CD4-positive, alpha-beta T cell treated with Interleukin-6 at 100 ng/mL for 8 hours (primary cell): Measurements from ENCODE around the gene KIAA1549.
"Not testable (repeated sequence)": the region's sequence is repeated elsewhere in the genome, so short reads cannot be mapped to it uniquely, and the experiment has no call there.

ENCODE experiments used
- DNase-seq: peaks from one replicate; pipeline ENCODE4 v3.0.0-alpha.2; 2020; ENCODE audit warnings: mixed read lengths, low spot score

The KIAA1549 gene

DNA sequence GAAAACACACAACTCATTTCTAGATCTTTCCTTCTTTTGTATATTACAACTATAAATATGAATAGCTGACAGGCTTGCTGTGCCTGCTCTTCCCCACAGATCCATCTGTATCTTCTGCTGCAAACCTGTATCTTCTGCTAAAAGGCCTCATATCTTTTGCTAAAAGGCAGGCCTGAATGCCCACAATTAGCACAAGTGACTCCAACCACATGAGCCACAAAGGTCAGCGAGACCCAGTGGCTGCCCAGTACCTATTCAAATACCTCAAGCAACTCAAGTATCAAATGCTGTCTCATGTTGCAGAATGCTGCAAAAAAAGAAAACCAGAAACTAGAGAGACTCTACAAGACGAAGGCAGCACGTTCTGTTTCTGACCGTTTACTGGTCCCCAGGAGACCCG, 128.7 kb downstream of the KIAA1549 start:
- no peak for DNase-seq

DNA sequence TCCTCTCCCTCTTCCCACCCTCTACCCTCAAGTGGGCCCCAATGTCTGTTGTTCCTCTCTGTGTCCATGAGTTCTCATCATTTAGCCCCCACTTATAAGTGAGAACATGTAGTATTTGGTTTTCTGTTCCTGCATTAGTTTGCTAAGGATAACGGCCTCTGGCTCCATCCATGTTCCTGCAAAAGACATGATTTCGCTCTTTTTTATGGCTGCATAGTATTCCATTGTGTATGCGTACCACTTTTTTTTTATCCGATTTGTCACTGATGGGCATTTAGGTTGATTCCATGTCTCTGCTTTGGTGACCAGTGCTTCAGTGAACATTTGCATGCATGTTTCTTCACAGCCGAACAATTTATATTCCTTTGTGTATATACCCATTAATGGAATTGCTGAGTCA, 131.5 kb downstream of the KIAA1549 start:
- no peak for DNase-seq

DNA sequence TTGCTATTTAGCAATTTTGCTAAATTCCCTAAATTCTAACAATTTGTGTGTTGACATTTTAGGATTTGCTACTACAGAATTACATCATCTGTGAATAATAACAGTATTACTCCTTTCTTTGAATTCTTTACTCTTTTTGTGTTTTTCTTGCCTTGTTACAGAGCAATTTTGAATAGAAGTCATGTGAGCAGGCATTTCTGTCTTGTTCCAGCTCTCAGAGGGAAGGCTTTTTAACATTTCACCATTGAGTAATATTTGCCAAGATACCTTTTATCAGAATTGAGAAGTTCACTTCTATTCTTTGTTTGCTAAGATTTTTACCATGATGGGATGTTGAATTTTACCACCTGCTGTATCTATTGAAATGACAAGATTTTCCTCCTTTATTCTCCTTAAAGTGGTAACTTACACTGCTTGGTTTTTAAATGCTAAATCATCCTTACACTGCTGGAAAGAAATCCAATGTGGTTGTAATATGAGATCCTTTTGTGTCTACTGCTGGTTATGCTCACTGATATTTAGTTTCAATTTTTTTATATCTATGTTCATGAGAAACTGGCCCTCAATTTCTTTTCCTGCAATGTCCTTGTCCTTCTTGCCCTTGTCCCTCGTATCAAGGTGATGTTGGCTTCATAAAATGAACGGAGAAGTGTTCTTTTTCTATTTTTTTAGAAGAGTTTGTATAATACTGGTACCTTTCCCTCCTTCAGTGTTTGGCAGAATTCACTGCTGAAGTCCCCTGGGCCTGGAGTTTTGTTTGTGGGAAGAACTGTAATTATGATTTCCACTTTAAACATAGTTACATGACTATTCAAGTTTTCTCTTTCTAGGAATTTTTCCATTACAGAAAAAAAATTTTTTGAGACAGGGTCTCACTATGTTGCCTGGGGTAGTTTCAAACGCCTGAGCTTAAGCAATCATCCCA, 132.9 kb downstream of the KIAA1549 start:
- DNase-seq: no peak

DNA sequence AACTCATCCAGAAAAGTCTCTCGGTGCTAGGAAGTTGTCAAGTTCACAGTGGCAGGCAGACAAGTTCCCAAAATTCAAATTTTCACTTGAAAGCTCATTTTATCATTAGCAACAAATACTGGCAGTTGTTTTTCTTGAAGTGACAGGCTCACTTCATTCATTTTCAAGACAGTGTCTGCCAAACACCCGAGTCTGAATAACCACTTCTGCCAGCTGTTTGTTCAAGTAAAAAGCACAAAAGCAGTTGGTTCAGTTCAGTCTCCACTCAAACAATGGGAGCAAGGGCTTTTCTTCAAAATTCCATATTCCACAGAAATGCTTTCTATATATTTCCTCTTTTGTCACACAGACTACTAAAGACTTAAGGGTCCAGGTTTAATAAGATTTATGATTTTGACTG, 135.5 kb downstream of the KIAA1549 start:
- no peak for DNase-seq

DNA sequence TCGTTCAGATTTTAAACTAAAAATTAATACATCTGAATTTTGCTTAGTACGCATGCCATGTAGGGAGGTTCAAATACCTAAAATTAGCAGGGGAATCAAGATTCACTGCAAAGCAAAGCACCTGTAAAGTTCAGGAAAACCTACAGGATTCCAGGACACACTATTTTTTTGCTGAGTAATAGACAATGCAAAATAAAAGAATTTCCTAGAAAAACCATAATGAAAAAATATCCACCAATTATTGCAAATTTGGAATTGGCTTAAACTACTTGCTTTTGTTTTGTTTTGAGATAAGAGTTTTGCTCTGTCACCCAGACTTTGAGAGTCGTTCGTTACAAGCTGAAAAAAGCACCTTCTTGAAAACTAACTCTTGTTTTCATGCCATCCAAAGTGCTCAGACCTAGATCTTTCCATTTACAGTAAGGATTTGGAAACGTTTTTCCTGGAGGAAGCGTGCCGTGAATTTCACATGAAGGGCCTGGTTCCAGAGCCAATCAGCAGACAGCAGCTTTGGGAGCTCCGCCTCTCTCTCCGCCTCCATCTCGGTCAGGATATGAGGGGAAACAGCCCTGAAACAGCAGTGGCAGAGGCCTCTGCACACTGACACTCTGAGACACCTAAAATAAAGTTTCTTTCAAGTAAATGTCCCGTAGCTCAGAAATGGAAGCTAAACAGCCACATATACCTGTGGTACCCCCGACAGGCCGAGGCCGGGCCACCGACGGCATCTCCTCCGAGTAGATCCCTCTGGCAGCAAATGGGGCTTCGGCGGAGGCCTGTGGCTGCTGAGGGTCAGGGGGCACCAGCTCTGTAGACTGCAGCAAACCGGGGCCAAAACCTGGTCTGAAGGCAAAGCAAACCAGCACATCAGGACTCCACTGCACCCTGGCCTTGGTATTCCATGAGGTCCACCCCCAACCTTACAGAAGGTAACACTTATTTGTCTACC, 137.3 kb downstream of the KIAA1549 start:
- no peak for DNase-seq

DNA sequence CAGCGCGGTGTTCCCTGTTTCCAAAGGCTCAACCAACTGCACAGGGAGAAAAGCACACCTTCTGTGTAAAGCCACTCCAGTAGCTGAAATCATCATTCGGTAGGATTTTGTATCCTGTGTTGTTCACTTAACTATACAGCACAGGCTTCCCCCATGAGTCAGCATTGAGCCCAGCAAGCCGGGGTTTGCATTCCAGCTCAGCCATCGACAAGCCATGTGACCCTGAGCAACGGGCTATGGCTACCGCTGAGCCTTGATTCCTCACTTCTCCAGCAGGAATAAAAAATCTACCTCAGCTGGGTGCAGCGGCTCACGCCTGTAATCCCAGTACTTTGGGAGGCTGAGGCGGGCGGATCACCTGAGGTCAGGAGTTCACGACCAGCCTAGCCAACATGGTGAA, 139.1 kb downstream of the KIAA1549 start:
- no peak for DNase-seq

DNA sequence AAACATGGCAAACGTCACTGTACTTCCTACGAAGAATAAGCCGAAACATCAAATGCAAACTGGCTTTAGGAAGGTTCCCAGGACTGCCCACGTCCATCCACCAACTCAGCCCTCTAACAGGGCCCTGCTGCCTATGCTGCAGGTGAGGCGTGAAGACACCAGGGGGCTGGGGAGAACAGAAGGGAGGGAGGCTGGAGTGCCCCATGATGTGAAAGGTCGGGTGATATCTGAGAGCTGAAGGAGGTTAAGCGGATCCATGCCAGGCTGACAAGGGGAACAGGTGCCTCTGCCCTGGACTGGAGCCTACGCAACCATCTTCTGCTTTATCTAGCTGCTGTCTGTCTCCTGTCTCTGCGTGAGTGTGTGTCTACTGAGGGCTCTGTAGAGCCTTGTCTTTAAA, 143.0 kb downstream of the KIAA1549 start:
- no peak for DNase-seq

DNA sequence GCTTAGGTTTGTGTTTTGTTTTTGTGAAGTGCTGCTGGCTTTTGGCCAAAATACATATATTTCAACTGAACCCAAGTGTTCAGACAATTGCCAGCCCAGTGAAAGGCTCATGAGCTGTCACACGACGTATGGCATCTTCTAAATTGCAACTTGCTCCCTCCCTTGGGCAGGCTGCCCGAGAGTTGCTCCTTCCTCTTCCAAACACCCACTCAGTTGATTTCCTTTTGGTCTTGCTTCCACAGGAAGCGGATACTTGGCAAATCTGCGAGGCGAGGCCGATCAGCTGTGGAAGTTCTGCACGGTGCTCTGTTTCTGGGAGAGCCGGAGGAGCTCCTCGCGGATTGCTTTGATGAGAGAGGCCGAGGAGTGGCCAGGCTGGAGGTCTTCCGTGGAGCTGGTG, 143.6 kb downstream of the KIAA1549 start:
- DNase-seq: no peak

DNA sequence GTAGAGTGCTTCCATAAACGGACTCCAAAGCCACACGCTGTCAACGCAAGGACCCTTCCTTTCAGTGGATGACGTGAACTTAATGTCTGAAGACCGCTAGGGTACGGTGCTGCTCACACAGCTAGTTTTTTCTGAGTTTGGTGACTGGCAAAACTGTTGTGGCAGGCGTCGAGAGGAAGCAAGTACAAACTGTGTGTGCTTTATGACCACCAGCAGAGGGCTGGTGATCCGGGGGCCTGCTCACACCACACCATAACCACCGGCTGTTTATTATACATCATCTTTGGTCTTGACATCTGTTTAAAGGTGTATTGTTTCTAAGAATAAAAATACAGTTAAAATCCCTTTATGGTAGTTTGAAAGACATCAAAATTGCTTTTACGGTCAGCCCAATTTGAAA, 146.1 kb downstream of the KIAA1549 start:
- no peak for DNase-seq

DNA sequence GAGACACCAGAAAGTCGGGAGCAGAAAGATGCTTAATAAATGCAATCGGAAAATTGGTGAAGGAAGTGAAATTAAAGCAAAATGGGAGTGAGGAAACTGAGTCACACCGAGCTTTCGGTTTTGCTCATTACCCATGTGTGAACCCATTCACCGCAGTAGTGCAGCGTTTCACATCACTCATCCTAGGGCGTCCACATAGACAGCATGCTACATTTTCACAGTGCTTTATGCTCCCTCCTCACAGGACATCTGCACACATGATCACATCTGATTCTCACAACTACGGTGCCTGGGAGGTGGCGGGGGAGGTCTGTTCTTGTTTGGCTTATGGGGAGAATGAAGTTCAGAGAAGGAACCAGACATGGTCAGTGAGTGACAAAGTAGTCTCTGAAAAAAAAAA, 146.6 kb downstream of the KIAA1549 start:
- no peak for DNase-seq

DNA sequence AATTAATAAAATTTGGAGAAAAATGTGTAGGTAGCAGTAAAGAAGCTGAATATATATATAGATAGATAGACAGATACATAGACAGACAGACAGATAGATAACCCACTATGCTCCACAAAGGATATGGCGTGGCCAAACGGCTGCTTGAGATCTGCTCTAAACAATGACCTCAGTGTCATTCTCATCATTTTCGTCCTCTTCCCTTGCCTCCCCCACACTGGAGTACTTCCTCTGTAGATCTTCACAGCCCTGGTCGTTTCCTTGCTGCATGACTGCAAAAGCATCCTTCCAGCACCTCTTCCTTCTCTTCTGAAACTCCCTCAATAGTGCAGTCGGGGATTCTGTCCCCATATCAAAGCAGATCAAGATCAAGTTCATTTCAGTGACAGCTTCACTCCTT, 147.6 kb downstream of the KIAA1549 start:
- no peak for DNase-seq

DNA sequence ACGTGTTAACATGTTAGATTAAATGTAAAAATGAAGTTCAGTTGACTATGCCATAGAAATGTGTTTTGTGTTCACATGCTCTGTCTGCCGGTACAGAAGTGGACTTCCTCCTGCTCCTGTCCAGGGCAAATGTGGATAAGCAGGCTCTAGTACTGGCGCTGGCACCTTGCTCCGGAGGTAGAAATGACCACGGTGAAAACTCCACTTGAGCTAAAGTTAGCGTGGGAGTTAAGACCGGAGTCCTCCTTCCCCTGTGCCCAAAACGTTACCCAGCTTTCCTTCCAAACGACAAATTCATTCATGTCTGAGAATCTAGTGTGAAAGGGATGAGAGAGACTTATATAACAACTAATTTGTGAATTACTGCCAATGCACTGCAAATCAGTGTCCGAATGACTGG, 148.2 kb downstream of the KIAA1549 start:
- no peak for DNase-seq

DNA sequence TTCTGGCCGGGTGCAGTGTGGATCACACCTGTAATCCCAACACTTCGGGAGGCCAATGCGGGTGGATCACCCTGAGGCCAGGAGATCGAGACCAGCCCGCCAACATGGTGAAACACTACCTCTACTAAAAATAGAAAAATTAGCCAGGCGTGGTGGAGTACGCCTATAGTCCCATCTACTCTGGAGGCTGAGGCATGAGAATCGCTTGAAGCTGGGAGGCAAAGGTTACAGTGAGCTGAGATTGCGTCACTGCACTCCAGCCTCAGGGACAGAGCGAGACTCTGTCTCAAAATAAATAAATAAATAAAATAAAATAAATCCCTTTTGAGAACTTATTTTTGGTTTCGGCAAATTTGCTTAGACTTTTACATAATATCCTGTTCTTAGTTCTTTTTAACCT, 151.9 kb downstream of the KIAA1549 start:
- DNase-seq: no peak

DNA sequence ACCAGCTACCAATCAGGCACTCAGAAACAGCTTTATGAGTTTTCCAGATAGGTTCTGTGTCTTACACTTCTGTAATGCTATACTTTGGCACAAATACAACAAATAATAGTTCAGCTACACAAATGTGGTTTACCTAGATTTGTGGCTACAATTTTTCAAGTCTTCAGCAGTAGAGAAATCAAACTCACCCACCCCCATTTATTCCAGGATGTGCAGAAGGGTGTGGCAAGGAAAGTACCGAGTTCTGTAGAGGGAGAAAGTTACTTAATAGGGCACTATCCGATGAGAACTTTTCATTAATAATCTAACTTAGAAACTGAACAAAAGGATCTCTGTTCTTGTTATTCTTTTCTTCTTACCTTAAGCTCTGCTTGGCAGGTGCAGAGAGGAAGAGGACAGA, 152.9 kb downstream of the KIAA1549 start:
- no peak for DNase-seq

DNA sequence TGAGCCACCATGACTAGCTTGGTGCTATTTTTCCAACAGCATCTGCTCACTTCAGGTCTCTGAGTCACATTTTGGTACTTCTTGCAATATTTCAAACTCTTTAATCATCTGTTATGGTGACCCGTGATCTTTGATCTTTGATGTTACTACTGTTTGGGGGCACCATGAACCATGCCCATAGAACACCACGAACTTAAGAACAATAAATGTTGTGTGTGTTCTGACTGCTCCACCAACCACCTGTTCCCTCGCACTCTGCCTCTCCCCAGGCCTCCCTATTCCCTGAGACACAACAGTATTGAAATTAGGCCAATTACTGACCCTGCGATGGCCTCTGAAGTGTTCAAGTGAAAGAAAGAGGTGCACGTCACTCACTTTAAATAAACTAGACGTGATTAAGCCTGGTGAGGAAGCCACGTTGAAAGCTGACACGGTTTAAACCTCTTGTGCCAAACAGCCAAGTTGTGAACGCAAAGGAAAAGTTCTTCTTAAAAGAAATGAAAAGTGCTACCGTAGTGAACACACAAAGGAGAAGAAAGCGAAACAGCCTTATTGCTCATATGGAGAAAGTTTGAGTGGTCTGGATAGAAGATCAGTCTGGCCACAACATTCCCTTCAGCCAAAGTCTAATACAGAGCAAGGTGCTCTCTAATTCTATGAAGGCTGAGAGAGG, 156.0 kb downstream of the KIAA1549 start:
- no peak for DNase-seq

DNA sequence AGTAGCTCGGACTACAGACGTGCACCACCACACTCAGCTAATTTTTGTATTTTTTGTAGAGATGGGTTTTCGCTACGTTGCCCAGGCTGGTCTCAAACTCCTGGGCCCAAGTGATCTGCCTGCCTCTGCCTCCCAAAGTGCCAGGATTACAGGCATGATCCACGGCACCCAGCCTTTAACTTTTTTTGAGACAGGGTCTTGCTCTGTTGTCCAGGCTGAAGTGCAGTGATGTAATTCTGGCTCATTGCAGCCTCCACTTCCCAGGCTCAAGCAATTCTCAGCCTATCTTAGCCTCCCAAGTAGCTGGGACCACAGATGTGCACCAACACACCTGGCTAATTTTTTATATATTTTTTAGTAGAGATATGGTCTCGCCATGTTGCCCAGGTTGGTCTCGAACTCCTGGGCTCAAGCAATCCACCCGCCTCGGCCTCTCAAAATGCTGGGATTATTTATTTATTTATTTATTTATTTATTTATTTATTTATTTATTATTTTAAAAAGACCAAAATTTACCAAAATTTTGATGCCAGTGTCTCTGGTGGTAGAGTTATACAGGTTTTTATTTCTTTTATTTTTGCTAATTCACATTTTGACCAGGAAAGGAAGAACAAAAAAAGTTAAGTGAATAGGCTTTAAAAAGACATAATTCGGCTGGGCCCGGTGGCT, 158.2 kb downstream of the KIAA1549 start:
- no peak for DNase-seq

DNA sequence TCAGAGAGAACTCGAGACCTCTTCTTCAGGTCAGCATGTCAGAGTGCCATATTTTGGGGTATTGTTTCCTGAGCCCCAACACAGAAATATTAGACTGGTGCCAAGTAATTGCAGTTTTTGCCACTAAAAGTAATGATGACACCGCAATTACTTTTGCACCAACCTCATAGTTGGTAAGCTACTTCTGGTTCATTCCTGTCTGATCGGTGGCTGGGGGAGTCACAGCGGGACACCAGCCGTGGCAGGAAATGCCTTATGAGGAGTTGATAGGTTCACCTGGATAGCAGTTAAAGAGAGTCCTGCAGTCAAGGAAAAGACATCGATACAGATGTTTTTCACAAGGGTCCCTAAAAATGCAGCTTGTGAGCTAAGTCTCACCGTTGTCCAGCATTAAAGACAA, 159.3 kb downstream of the KIAA1549 start:
- DNase-seq: no peak

DNA sequence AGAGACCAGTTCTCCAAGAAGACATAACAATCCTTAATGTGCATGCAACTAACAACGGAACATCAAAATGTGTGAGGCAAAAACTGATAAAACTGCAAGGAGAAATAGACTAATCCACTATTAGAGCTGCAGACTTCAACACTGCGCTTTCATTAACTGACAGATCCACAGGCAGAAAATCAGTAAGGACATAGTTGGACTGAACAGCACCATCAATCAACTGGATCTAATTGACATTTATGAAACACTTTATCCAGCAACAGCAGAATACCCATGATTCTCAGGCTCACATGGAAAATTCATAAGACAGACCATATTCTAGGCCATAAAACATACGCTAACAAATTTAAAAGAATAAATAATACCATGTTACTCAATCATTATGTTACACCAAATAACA, 161.6 kb downstream of the KIAA1549 start:
- no peak for DNase-seq

DNA sequence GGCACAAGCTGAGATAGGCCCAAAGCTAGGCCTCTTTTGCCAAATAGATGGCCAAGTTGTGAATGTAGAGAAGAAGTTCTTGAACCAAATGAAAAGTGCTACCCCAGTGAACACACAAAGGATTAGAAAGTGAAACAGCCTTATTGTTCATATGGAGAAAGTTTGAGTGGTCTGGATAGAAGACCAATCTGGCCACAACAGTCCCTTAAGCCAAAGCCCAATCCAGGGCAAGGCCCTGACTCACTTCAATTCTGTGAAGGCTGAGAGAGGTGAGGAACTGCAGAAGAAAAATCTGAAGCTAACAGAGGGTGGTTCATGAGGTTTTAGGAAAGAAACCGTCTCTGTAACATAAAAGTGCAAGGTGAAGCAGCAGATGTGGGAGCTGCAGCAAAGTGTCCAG, 164.5 kb downstream of the KIAA1549 start:
- no peak for DNase-seq

DNA sequence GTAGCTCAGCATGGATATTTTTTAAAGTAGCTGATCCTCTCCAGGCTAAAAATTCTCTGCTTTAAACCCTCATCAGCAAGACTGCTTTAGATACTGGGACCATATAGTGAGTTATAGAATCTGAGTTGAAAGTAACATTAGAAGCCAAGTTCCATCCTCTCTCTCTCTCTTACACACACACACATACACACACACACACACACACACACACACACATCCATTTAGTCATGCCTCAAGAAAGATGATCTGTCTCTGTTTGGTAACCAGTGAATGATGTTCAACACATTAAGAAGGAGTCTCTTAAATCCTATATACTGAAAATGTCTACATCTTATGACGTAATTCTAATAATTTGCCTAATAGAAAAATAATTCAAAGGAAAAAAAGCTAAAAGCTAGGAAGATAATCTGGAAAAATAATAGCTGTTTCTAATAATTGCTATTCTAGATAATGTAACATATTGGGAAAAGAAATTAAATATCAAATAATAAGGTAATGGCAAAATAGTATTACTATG, 166.3 kb downstream of the KIAA1549 start:
- DNase-seq: no peak

DNA sequence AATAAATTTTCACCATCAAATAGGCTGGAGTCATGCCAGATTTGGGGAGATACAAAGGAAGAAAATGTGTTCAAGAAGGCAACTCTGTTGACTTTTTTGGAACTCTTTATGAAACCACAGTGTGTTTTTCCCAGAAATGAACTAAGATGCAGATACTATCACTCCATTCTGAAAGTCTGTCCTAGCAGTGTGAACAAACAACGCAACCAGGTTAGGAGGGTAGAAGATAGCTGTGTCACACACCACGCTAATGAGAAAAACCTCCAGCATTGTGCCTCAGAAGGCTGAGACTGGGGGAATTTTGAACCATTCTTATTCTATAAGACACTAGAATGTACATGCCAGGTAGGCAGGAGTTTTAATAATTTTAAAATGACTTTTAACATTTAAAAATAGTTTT, 167.2 kb downstream of the KIAA1549 start:
- DNase-seq: no peak

DNA sequence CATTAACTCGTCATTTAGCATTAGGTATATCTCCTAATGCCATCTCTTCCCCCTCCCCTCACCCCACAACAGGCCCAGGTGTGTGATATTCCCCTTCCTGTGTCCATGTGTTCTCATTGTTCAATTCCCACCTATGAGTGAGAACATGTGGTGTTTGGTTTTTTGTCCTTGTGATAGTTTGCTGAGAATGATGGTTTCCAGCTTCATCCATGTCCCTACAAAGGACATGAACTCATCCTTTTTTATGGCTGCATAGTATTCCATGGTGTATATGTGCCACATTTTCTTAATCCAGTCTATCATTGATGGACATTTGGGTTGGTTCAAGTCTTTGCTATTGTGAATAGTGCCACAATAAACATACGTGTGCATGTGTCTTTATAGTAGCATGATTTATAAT, 169.9 kb downstream of the KIAA1549 start:
- DNase-seq: not testable (repeated sequence)
